ENCODE results near the gene GCSAML. TPM values are rescaled to one million over a fixed set of nuclear protein-coding genes. Genes with fewer than 3 reads are reported as not detected.

Gene GCSAML
- polyA plus RNA-seq, 1 donor from 2014 or later, result not detected

DNA sequence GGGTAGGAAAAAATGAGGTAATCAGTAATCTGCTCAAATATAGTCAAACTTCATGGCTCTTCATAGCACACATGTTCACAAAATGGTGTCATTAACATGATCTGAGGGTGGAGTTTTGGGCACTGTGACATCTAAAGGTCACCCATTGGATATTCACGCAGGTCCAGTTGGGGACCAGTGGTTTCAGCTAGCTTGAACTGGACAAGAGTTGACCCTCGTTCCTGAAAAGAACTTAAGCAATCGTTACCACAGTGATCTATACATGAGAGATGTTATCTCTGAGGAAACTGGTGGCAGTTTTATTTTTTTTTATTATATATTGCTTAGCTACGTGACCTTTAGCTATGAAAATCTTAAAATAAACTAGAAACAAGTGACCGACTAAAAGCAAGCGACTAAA lies 9.7 kb upstream of the GCSAML start:
- H3K27ac ChIP-seq (ENCODE audit: low read length), result no peak overlapping the region
- H3K27me3 ChIP-seq (ENCODE audit: insufficient read depth, low read depth, low read length), result no peaks in the 10 kb centered on the region
- H3K4me2 ChIP-seq (ENCODE audit: low read length), result no peak overlapping the region
- no peaks in the 10 kb centered on the region for H3K9me2 ChIP-seq (ENCODE audit: insufficient read depth, low read length)
- H3F3A ChIP-seq (ENCODE audit: insufficient read depth, low read length, poor library complexity, severe bottlenecking), result no peaks in the 10 kb centered on the region
- no peak overlapping the region for H3K4me3 ChIP-seq (ENCODE audit: low read length)
- no peak overlapping the region for H2AFZ ChIP-seq (ENCODE audit: low read depth, low read length)
- TF ChIP-seq EZH2 (IDR thresholded peaks at IDR 0.05; ENCODE audit: borderline replicate concordance, insufficient read depth, low read length, poor library complexity, severe bottlenecking) (no peak), POLR2AphosphoS5 (IDR thresholded peaks at IDR 0.05) (no peak), SMC3 (conservative IDR thresholded peaks at IDR 0.05; ENCODE audit: poor library complexity) (no peak), EP300 (conservative IDR thresholded peaks at IDR 0.05; ENCODE audit: poor library complexity, severe bottlenecking) (no peak), TAF1 (IDR thresholded peaks at IDR 0.05; ENCODE audit: low read depth) (no peak), MXI1 (conservative IDR thresholded peaks at IDR 0.05; ENCODE audit: poor library complexity, severe bottlenecking) (no peak), RAD21 (conservative IDR thresholded peaks at IDR 0.05) (no peak)
- TF ChIP-seq, protein P1, sequence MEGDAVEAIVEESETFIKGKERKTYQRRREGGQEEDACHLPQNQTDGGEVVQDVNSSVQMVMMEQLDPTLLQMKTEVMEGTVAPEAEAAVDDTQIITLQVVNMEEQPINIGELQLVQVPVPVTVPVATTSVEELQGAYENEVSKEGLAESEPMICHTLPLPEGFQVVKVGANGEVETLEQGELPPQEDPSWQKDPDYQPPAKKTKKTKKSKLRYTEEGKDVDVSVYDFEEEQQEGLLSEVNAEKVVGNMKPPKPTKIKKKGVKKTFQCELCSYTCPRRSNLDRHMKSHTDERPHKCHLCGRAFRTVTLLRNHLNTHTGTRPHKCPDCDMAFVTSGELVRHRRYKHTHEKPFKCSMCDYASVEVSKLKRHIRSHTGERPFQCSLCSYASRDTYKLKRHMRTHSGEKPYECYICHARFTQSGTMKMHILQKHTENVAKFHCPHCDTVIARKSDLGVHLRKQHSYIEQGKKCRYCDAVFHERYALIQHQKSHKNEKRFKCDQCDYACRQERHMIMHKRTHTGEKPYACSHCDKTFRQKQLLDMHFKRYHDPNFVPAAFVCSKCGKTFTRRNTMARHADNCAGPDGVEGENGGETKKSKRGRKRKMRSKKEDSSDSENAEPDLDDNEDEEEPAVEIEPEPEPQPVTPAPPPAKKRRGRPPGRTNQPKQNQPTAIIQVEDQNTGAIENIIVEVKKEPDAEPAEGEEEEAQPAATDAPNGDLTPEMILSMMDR (IDR thresholded peaks at IDR 0.05; ENCODE audit: poor library complexity, severe bottlenecking), result no peak
- TF ChIP-seq, protein P2, sequence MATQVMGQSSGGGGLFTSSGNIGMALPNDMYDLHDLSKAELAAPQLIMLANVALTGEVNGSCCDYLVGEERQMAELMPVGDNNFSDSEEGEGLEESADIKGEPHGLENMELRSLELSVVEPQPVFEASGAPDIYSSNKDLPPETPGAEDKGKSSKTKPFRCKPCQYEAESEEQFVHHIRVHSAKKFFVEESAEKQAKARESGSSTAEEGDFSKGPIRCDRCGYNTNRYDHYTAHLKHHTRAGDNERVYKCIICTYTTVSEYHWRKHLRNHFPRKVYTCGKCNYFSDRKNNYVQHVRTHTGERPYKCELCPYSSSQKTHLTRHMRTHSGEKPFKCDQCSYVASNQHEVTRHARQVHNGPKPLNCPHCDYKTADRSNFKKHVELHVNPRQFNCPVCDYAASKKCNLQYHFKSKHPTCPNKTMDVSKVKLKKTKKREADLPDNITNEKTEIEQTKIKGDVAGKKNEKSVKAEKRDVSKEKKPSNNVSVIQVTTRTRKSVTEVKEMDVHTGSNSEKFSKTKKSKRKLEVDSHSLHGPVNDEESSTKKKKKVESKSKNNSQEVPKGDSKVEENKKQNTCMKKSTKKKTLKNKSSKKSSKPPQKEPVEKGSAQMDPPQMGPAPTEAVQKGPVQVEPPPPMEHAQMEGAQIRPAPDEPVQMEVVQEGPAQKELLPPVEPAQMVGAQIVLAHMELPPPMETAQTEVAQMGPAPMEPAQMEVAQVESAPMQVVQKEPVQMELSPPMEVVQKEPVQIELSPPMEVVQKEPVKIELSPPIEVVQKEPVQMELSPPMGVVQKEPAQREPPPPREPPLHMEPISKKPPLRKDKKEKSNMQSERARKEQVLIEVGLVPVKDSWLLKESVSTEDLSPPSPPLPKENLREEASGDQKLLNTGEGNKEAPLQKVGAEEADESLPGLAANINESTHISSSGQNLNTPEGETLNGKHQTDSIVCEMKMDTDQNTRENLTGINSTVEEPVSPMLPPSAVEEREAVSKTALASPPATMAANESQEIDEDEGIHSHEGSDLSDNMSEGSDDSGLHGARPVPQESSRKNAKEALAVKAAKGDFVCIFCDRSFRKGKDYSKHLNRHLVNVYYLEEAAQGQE (IDR thresholded peaks at IDR 0.05; ENCODE audit: borderline replicate concordance), result no peak
- no peaks in the 10 kb centered on the region for H3K36me3 ChIP-seq (ENCODE audit: insufficient read depth, low read length)
- no peak overlapping the region for H3K9ac ChIP-seq (ENCODE audit: low read length)
- no peaks in the 10 kb centered on the region for H4K20me1 ChIP-seq (ENCODE audit: insufficient read depth)
- H3K9me3 ChIP-seq (ENCODE audit: low read length), result no peaks in the 10 kb centered on the region
- no peaks in the 10 kb centered on the region for H3K79me2 ChIP-seq (replicated peaks; ENCODE audit: insufficient read depth, low read length)

DNA sequence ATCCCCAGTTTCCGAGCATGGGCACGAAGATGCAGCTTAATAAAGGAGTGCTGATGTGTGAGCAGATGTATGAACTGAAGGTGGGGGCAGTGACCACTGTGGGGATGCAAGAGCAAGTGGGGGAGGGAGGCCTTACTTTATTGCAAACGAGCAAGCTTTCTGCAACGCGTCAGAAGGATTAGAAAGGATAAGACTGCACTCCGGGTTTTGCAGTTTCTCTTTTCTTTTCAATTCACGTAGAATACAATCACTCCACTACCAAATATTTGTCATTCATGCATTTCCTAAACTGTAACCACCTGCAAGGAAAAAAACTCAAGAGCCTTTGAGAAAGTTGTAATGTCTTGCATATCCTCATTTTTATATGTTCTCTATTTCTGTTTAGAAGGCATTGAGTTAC lies 8.4 kb upstream of the GCSAML start:
- H3K9ac ChIP-seq (ENCODE audit: low read length), result no peak overlapping the region
- H4K20me1 ChIP-seq (ENCODE audit: insufficient read depth), result no peaks in the 10 kb centered on the region
- no peaks in the 10 kb centered on the region for H3F3A ChIP-seq (ENCODE audit: insufficient read depth, low read length, poor library complexity, severe bottlenecking)
- no peaks in the 10 kb centered on the region for H3K9me2 ChIP-seq (ENCODE audit: insufficient read depth, low read length)
- H3K27ac ChIP-seq (ENCODE audit: low read length), result no peak overlapping the region
- no peaks in the 10 kb centered on the region for H3K9me3 ChIP-seq (ENCODE audit: low read length)
- H3K4me3 ChIP-seq (ENCODE audit: low read length), result no peak overlapping the region
- H3K79me2 ChIP-seq (replicated peaks; ENCODE audit: insufficient read depth, low read length), result no peaks in the 10 kb centered on the region
- H3K4me2 ChIP-seq (ENCODE audit: low read length), result no peak overlapping the region
- H3K27me3 ChIP-seq (ENCODE audit: insufficient read depth, low read depth, low read length), result no peaks in the 10 kb centered on the region
- no peaks in the 10 kb centered on the region for H3K36me3 ChIP-seq (ENCODE audit: insufficient read depth, low read length)
- TF ChIP-seq, protein P2 (IDR thresholded peaks at IDR 0.05; ENCODE audit: borderline replicate concordance), result no peak
- TF ChIP-seq EZH2 (IDR thresholded peaks at IDR 0.05; ENCODE audit: borderline replicate concordance, insufficient read depth, low read length, poor library complexity, severe bottlenecking), result no peak
- TF ChIP-seq EP300 (conservative IDR thresholded peaks at IDR 0.05; ENCODE audit: poor library complexity, severe bottlenecking), result no peak
- TF ChIP-seq POLR2AphosphoS5 (IDR thresholded peaks at IDR 0.05), result no peak
- no peak for TF ChIP-seq SMC3 (conservative IDR thresholded peaks at IDR 0.05; ENCODE audit: poor library complexity)
- no peak for TF ChIP-seq MXI1 (conservative IDR thresholded peaks at IDR 0.05; ENCODE audit: poor library complexity, severe bottlenecking)
- no peak for TF ChIP-seq RAD21 (conservative IDR thresholded peaks at IDR 0.05)
- TF ChIP-seq TAF1 (IDR thresholded peaks at IDR 0.05; ENCODE audit: low read depth), result no peak
- TF ChIP-seq, protein P1 (IDR thresholded peaks at IDR 0.05; ENCODE audit: poor library complexity, severe bottlenecking), result no peak
- no peak overlapping the region for H2AFZ ChIP-seq (ENCODE audit: low read depth, low read length)

Measured in neural cell (in vitro differentiated cells).